Calu3 (cell line): Measurements from ENCODE around the gene CDRT15. TPM values are rescaled to one million over a fixed set of nuclear protein-coding genes. Genes with fewer than 3 reads are reported as not detected.

Experiments
- BruUV-seq: library from RNA; stranded (reverse); fragments of 400-500 nt; replicated peaks from 2 replicates; lab custom pipeline; 2021; lab: Mats Ljungman, UMichigan
- CTCF ChIA-PET: fragments of 300-600 bp; sonication (Branson Sonifier 250); formaldehyde crosslinking; loops from one replicate; lab custom pipeline; 2022; ENCODE audit warnings: antibody characterized with exemption; lab: Charles Lee
- DNase-seq: peaks from one replicate; pipeline ENCODE4 v3.0.0; 2022
- H3K27ac Mint-ChIP-seq: one replicate; pipeline ENCODE4 v1.8.0; 2022; ENCODE audit warnings: mixed read lengths; ENCODE audit not compliant: unreplicated experiment
- H3K27me3 Mint-ChIP-seq: one replicate; pipeline ENCODE4 v1.8.0; 2022; ENCODE audit warnings: mixed read lengths; ENCODE audit not compliant: unreplicated experiment
- H3K36me3 Mint-ChIP-seq: one replicate; pipeline ENCODE4 v1.8.0; 2022; ENCODE audit warnings: mild to moderate bottlenecking, moderate library complexity, mixed read lengths; ENCODE audit not compliant: insufficient read depth, unreplicated experiment
- H3K4me1 Mint-ChIP-seq: one replicate; pipeline ENCODE4 v1.8.0; 2022; ENCODE audit warnings: mild to moderate bottlenecking, low read depth, mixed read lengths; ENCODE audit not compliant: unreplicated experiment
- H3K4me3 Mint-ChIP-seq: one replicate; pipeline ENCODE4 v1.8.0; 2022; ENCODE audit warnings: mild to moderate bottlenecking, low read depth, moderate library complexity, mixed read lengths; ENCODE audit not compliant: unreplicated experiment
- H3K9me3 Mint-ChIP-seq: one replicate; pipeline ENCODE4 v1.8.0; 2022; ENCODE audit warnings: low read depth, mixed read lengths; ENCODE audit not compliant: unreplicated experiment
- intact Hi-C: fragments of 100-400 bp; cut with micrococcal nuclease; formaldehyde crosslinking; loops from one replicate; pipeline ENCODE4 v1.10.0; 2022; ENCODE audit not compliant: unreplicated experiment
- total RNA-seq: library from RNA; stranded (reverse); gene quantifications from 2 replicates; pipeline ENCODE4 v1.2.3, GENCODE V29; 2022
- TF ChIP-seq, protein P1 (sequence below): fragments of 200-600 bp; IDR thresholded peaks from one replicate; pipeline ENCODE4 v1.8.0; 2022; ENCODE audit warnings: antibody characterized with exemption; ENCODE audit not compliant: unreplicated experiment

Gene CDRT15
- total RNA-seq, 1 experiment from 2014 or later: not detected

DNA sequence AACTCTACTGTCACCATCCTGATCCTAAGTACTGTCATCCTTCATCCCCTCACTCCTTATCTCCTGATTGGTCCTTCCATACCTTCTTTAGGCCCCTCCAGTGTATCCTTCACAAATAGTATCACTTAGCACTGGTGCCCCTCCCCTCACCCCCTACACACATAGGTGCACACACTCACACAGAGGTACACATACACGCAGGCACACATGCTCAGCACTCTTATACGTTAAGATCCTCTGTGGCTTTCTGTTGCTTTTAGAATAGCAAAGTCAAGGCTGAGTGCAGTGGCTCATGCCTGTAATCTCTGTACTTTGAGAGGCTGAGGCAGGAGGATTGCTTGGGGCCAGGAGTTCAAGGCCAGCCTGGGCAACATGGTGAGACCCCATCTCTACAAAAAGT lies 32.1 kb downstream of the CDRT15 start:
- no peak overlapping the region for H3K27ac Mint-ChIP-seq
- no peaks in the 10 kb centered on the region for H3K9me3 Mint-ChIP-seq
- no peak overlapping the region for H3K4me3 Mint-ChIP-seq
- TF ChIP-seq, protein P1, sequence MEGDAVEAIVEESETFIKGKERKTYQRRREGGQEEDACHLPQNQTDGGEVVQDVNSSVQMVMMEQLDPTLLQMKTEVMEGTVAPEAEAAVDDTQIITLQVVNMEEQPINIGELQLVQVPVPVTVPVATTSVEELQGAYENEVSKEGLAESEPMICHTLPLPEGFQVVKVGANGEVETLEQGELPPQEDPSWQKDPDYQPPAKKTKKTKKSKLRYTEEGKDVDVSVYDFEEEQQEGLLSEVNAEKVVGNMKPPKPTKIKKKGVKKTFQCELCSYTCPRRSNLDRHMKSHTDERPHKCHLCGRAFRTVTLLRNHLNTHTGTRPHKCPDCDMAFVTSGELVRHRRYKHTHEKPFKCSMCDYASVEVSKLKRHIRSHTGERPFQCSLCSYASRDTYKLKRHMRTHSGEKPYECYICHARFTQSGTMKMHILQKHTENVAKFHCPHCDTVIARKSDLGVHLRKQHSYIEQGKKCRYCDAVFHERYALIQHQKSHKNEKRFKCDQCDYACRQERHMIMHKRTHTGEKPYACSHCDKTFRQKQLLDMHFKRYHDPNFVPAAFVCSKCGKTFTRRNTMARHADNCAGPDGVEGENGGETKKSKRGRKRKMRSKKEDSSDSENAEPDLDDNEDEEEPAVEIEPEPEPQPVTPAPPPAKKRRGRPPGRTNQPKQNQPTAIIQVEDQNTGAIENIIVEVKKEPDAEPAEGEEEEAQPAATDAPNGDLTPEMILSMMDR: no peak
- peaks cover 24% of the 10 kb centered on the region for H3K36me3 Mint-ChIP-seq
- H3K4me1 Mint-ChIP-seq: peaks cover 73% of the 10 kb centered on the region
- BruUV-seq: no TSS peak
- DNase-seq: no peak
- CTCF ChIA-PET: no interaction called here
- no peaks in the 10 kb centered on the region for H3K27me3 Mint-ChIP-seq
- intact Hi-C loops: no loop called here

DNA sequence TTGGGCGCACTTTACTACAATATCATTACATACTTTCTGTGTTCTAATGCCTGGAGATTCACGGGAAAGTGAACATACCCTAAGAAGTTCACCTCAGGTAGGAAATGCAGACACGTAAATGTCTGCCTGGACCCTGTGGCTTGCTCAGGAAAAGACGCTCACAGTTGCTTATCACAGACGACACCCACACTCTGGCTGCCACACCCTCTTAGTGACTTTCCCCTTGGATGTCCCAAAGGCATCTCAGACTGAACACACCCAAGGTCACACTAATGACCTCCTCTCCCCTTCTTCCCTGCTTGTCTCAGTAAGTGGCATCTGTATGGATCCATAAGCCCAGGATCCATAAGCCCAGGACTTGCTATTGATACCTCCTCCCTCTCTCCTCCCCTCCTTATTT lies 32.6 kb downstream of the CDRT15 start:
- DNase-seq: no peak
- no peak overlapping the region for H3K4me3 Mint-ChIP-seq
- TF ChIP-seq, protein P1: no peak
- H3K27ac Mint-ChIP-seq: no peak overlapping the region
- peaks cover 68% of the 10 kb centered on the region for H3K4me1 Mint-ChIP-seq
- no peaks in the 10 kb centered on the region for H3K9me3 Mint-ChIP-seq
- peaks cover 24% of the 10 kb centered on the region for H3K36me3 Mint-ChIP-seq
- no TSS peak for BruUV-seq
- intact Hi-C loops: no loop called here
- no peaks in the 10 kb centered on the region for H3K27me3 Mint-ChIP-seq
- CTCF ChIA-PET: no interaction called here

DNA sequence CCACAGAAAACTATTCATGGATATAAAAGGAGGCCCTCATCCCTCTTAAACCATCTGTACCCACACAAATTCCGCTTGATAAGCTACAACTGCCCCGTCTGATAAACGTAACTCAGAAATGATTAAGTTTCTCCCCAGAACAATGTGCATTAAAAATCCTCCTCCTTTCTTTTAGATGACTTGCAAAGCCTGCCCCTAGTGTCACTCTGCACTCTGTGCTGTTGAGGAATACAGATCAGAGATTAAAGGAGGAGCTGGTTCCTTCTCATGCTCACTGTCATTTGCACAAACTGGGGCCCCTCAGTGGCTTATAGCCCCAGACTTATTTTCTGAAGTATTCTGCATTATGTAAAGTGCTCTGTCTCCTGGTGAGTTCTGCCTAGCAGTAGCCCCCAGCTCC lies 33.3 kb downstream of the CDRT15 start:
- BruUV-seq: no TSS peak
- CTCF ChIA-PET: interaction anchor here (0.8 kb wide), 1 partner anchor 49 kb away, joined by 3 read pairs; no protein-coding TSS in a partner anchor
- TF ChIP-seq, protein P1: no peak
- Mint-ChIP-seq H3K27ac (no peak overlapping the region), H3K4me3 (no peak overlapping the region), H3K36me3 (peaks cover 24% of the 10 kb centered on the region), H3K4me1 (peaks cover 62% of the 10 kb centered on the region), H3K9me3 (no peaks in the 10 kb centered on the region), H3K27me3 (no peaks in the 10 kb centered on the region)
- DNase-seq: no peak
- intact Hi-C loops: no loop called here

DNA sequence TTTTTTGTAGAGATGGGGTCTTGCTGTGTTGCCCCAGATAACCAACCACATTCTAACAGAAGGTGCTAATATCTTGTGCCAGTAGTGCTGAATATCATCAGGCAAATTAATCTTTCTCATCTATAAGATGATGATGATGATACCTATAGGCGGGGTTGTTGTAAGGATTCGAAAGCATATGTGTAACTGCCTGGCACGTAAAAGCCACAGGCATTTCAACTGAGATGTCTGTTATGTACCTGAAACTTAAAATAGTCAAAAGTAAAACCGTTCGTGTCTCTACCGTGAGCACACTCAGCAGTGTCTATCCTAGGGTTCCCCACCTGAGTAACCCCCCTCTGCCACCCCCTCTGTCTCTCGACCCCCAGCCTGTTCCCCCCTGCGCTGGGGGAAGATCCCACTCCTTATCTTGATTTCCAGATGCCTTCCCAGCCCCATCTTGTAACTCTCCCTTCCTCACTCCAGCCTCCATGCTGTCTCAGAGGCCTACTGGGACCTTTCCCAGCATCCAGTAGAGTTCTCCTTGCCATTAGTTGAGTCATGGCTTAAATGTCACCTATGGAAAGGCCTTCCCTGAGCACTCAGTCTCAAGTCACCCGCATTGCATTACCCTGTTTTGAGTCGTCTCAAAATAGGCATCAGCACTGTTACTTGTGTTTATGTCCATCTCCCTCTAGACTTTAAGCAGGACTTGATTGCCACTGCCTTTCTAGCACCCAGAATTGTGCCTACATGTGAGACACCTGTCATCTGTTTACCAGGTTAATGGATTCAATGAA lies 34.1 kb downstream of the CDRT15 start:
- TF ChIP-seq, protein P1: no peak
- H3K27me3 Mint-ChIP-seq: no peaks in the 10 kb centered on the region
- no peaks in the 10 kb centered on the region for H3K9me3 Mint-ChIP-seq
- no peak for DNase-seq
- H3K36me3 Mint-ChIP-seq: peaks cover 24% of the 10 kb centered on the region
- intact Hi-C loops: no loop called here
- H3K27ac Mint-ChIP-seq: no peak overlapping the region
- peaks cover 61% of the 10 kb centered on the region for H3K4me1 Mint-ChIP-seq
- CTCF ChIA-PET: interaction anchor here (0.8 kb wide), 1 partner anchor 50 kb away, joined by 3 read pairs; no protein-coding TSS in a partner anchor
- BruUV-seq: no TSS peak
- no peak overlapping the region for H3K4me3 Mint-ChIP-seq
